Measurements from ENCODE around the gene TBCE.

DNA sequence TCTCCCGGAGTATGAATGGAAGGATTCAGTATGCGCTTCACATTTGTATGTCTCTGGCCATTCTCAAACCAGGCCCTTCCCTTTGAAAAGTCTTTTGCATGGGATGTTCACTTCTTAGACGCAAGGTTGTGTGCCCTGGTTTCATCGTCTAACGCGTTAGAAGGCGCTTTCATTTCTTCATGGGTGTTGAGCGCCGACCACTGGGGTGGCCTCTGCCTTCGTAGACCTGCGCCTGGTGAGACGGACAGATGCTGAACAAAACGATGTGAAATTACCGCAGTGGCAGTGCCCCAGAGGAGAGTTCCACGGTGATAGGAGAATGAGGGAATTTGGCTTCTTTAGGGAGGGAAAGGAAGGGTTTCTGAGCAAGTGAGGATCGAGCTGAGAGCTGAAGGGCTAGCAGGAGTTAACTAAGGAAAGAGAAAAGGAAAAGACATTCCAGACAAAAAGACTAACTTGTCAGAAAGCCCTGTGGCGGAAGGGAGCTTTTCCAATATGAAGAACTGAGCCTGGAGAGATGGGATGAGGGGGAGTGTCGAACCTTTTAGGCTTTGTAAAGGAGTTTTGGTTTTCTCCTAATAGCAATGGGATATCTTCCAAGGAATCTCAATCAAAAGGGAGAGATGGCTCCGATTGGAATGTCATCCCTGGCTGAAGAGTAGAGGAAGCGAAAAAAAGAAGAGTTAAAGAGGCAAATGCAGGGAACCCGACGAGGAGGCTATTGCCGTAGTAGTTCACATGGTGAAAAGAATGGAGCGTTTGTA is 37.9 kb upstream of the TBCE start:
- TF ChIP-seq, protein P1, sequence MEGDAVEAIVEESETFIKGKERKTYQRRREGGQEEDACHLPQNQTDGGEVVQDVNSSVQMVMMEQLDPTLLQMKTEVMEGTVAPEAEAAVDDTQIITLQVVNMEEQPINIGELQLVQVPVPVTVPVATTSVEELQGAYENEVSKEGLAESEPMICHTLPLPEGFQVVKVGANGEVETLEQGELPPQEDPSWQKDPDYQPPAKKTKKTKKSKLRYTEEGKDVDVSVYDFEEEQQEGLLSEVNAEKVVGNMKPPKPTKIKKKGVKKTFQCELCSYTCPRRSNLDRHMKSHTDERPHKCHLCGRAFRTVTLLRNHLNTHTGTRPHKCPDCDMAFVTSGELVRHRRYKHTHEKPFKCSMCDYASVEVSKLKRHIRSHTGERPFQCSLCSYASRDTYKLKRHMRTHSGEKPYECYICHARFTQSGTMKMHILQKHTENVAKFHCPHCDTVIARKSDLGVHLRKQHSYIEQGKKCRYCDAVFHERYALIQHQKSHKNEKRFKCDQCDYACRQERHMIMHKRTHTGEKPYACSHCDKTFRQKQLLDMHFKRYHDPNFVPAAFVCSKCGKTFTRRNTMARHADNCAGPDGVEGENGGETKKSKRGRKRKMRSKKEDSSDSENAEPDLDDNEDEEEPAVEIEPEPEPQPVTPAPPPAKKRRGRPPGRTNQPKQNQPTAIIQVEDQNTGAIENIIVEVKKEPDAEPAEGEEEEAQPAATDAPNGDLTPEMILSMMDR (IDR thresholded peaks at IDR 0.05): no peak
- no peak for TF ChIP-seq EZH2phosphoT487 (IDR thresholded peaks at IDR 0.05)
- TF ChIP-seq EZH2 (IDR thresholded peaks at IDR 0.05): no peak

Measured in neural progenitor cell (in vitro differentiated cells).